ENCODE results near the gene TMEM59L. TPM values are rescaled to one million over a fixed set of nuclear protein-coding genes. Genes with fewer than 3 reads are reported as not detected.

The TMEM59L gene
- total RNA-seq, 1 donor from 2014 or later: 5.6 TPM

GRCh38 chr19:18636183-18636968 lies 23.7 kb downstream of the TMEM59L start:
- DNase-seq (ENCODE audit: low read depth) (peak; percentile 93), FAIRE-seq (no peak)
- Histone ChIP-seq H2AFZ (ENCODE audit: low read depth, low read length) (peak overlapping the region; percentile 79), H3K27ac (ENCODE audit: low read depth, low read length) (no peak overlapping the region), H3K79me2 (ENCODE audit: insufficient read depth, low read length) (peaks cover 4% of the 10 kb centered on the region), H3K4me3 (ENCODE audit: insufficient read depth, low read depth, low read length) (peak overlapping the region; percentile 53), H3K9ac (ENCODE audit: low read length) (peak overlapping the region; percentile 85), H4K20me1 (ENCODE audit: insufficient read depth, low read length) (peaks cover 5% of the 10 kb centered on the region), H3K27me3 (ENCODE audit: insufficient read depth, low read length) (peaks cover 7% of the 10 kb centered on the region), H3K4me1 (ENCODE audit: insufficient read depth, low read length) (no peaks in the 10 kb centered on the region), H3K36me3 (ENCODE audit: insufficient read depth, low read length) (no peaks in the 10 kb centered on the region), H3K4me2 (ENCODE audit: low read length) (peak overlapping the region; percentile 88), H3K9me3 (ENCODE audit: insufficient read depth, low read depth, low read length) (no peaks in the 10 kb centered on the region)
- Mint-ChIP-seq H3K27me3 (ENCODE audit: low read depth, unreplicated experiment) (peaks cover 19% of the 10 kb centered on the region), H3K4me3 (ENCODE audit: unreplicated experiment) (peak overlapping the region; percentile 84), H3K36me3 (ENCODE audit: low read depth, unreplicated experiment) (peaks cover 2% of the 10 kb centered on the region), H3K9me3 (ENCODE audit: unreplicated experiment) (peaks cover 3% of the 10 kb centered on the region), H3K27ac (ENCODE audit: unreplicated experiment) (no peak overlapping the region), H3K4me1 (ENCODE audit: low read depth, unreplicated experiment) (no peaks in the 10 kb centered on the region)
- TF ChIP-seq CTCF (IDR thresholded peaks at IDR 0.05; ENCODE audit: insufficient read depth, low read depth, low read length) (no peak), EZH2 (IDR thresholded peaks at IDR 0.05; ENCODE audit: insufficient read depth, low read length) (no peak)

GRCh38 chr19:18636969-18637629 lies 24.4 kb downstream of the TMEM59L start, which contains the start of gene KLHL26:
Gene KLHL26 (plus strand): TSS chr19:18637028. CDS start chr19:18637055, 27 bp downstream.
- Histone ChIP-seq H2AFZ (ENCODE audit: low read depth, low read length) (peak within 1 kb of the TSS; percentile 79), H3K36me3 (ENCODE audit: insufficient read depth, low read length) (no peaks in the 10 kb centered on the region), H3K9ac (ENCODE audit: low read length) (peak within 1 kb of the TSS; percentile 85), H3K79me2 (ENCODE audit: insufficient read depth, low read length) (peaks cover 8% of the 10 kb centered on the region), H4K20me1 (ENCODE audit: insufficient read depth, low read length) (peaks cover 9% of the 10 kb centered on the region), H3K4me2 (ENCODE audit: low read length) (peak within 1 kb of the TSS; percentile 88), H3K4me1 (ENCODE audit: insufficient read depth, low read length) (no peaks in the 10 kb centered on the region), H3K27me3 (ENCODE audit: insufficient read depth, low read length) (peaks cover 7% of the 10 kb centered on the region), H3K27ac (ENCODE audit: low read depth, low read length) (no peak within 1 kb of the TSS), H3K9me3 (ENCODE audit: insufficient read depth, low read depth, low read length) (no peaks in the 10 kb centered on the region), H3K4me3 (ENCODE audit: insufficient read depth, low read depth, low read length) (peak within 1 kb of the TSS; percentile 62)
- Mint-ChIP-seq H3K27ac (ENCODE audit: unreplicated experiment) (peak within 1 kb of the TSS; percentile 41), H3K36me3 (ENCODE audit: low read depth, unreplicated experiment) (peaks cover 4% of the 10 kb centered on the region), H3K4me1 (ENCODE audit: low read depth, unreplicated experiment) (no peaks in the 10 kb centered on the region), H3K9me3 (ENCODE audit: unreplicated experiment) (peaks cover 3% of the 10 kb centered on the region), H3K4me3 (ENCODE audit: unreplicated experiment) (peak within 1 kb of the TSS; percentile 85), H3K27me3 (ENCODE audit: low read depth, unreplicated experiment) (peaks cover 19% of the 10 kb centered on the region)
- no peak for DNase-seq (ENCODE audit: low read depth)
- no peak for FAIRE-seq
- TF ChIP-seq CTCF (IDR thresholded peaks at IDR 0.05; ENCODE audit: insufficient read depth, low read depth, low read length): no peak
